Measurements from ENCODE around the gene C1QTNF12. TPM values are rescaled to one million over a fixed set of nuclear protein-coding genes. Genes with fewer than 3 reads are reported as not detected.

Gene C1QTNF12
- total RNA-seq, 1 experiment from 2014 or later: 2.0 TPM

GRCh38 chr1:1234180-1234808 is 12.2 kb downstream of the C1QTNF12 start:
- peaks cover 68% of the 10 kb centered on the region for H3K36me3 Mint-ChIP-seq (ENCODE audit: insufficient read depth, unreplicated experiment)
- CTCF ChIA-PET: interaction anchor here (0.5 kb wide), 1 partner anchor 597 kb away, joined by 5 read pairs; no protein-coding TSS in a partner anchor
- BruUV-seq (replicated peaks): no TSS peak
- intact Hi-C loops (cut with micrococcal nuclease; ENCODE audit: unreplicated experiment): loop anchor here (10.0 kb wide), 1 partner anchor 69 kb away; no protein-coding TSS in a partner anchor
- H3K27me3 Mint-ChIP-seq (ENCODE audit: unreplicated experiment): no peaks in the 10 kb centered on the region
- H3K27ac Mint-ChIP-seq (ENCODE audit: unreplicated experiment): peak overlapping the region; percentile 25
- no peak for DNase-seq
- TF ChIP-seq CTCF (IDR thresholded peaks at IDR 0.05; ENCODE audit: unreplicated experiment): no peak
- peak overlapping the region; percentile 36 for H3K4me3 Mint-ChIP-seq (ENCODE audit: low read depth, unreplicated experiment)
- H3K9me3 Mint-ChIP-seq (ENCODE audit: low read depth, unreplicated experiment): no peaks in the 10 kb centered on the region
- peaks cover 15% of the 10 kb centered on the region for H3K4me1 Mint-ChIP-seq (ENCODE audit: low read depth, unreplicated experiment)

GRCh38 chr1:1233567-1233892 is 13.0 kb downstream of the C1QTNF12 start:
- Mint-ChIP-seq H3K36me3 (ENCODE audit: insufficient read depth, unreplicated experiment) (peaks cover 61% of the 10 kb centered on the region), H3K27me3 (ENCODE audit: unreplicated experiment) (no peaks in the 10 kb centered on the region), H3K9me3 (ENCODE audit: low read depth, unreplicated experiment) (no peaks in the 10 kb centered on the region), H3K4me1 (ENCODE audit: low read depth, unreplicated experiment) (peaks cover 16% of the 10 kb centered on the region), H3K4me3 (ENCODE audit: low read depth, unreplicated experiment) (peak overlapping the region; percentile 36), H3K27ac (ENCODE audit: unreplicated experiment) (peak overlapping the region; percentile 76)
- intact Hi-C loops (cut with micrococcal nuclease; ENCODE audit: unreplicated experiment): loop anchor here (10.0 kb wide), 1 partner anchor 69 kb away; no protein-coding TSS in a partner anchor
- no TSS peak for BruUV-seq (replicated peaks)
- no peak for TF ChIP-seq CTCF (IDR thresholded peaks at IDR 0.05; ENCODE audit: unreplicated experiment)
- no peak for DNase-seq
- CTCF ChIA-PET: no interaction called here

GRCh38 chr1:1232796-1233566 is 13.5 kb downstream of the C1QTNF12 start:
- H3K36me3 Mint-ChIP-seq (ENCODE audit: insufficient read depth, unreplicated experiment): peaks cover 55% of the 10 kb centered on the region
- peak overlapping the region; percentile 76 for H3K27ac Mint-ChIP-seq (ENCODE audit: unreplicated experiment)
- H3K4me1 Mint-ChIP-seq (ENCODE audit: low read depth, unreplicated experiment): peaks cover 16% of the 10 kb centered on the region
- TF ChIP-seq CTCF (IDR thresholded peaks at IDR 0.05; ENCODE audit: unreplicated experiment): no peak
- intact Hi-C loops (cut with micrococcal nuclease; ENCODE audit: unreplicated experiment): loop anchor here (10.0 kb wide), 1 partner anchor 68 kb away; no protein-coding TSS in a partner anchor
- BruUV-seq (replicated peaks): no TSS peak
- no peaks in the 10 kb centered on the region for H3K9me3 Mint-ChIP-seq (ENCODE audit: low read depth, unreplicated experiment)
- H3K4me3 Mint-ChIP-seq (ENCODE audit: low read depth, unreplicated experiment): peak overlapping the region; percentile 43
- H3K27me3 Mint-ChIP-seq (ENCODE audit: unreplicated experiment): no peaks in the 10 kb centered on the region
- DNase-seq: no peak
- CTCF ChIA-PET: no interaction called here

GRCh38 chr1:1232208-1232795 is 14.2 kb downstream of the C1QTNF12 start, which contains the start of gene B3GALT6:
TSS of gene B3GALT6 (plus strand) at chr1:1232237. CDS start at chr1:1232279, 42 bp downstream.
- peak within 1 kb of the TSS; percentile 79 for H3K4me3 Mint-ChIP-seq (ENCODE audit: low read depth, unreplicated experiment)
- CTCF ChIA-PET: no interaction called here
- peaks cover 16% of the 10 kb centered on the region for H3K4me1 Mint-ChIP-seq (ENCODE audit: low read depth, unreplicated experiment)
- no peak for TF ChIP-seq CTCF (IDR thresholded peaks at IDR 0.05; ENCODE audit: unreplicated experiment)
- peaks cover 48% of the 10 kb centered on the region for H3K36me3 Mint-ChIP-seq (ENCODE audit: insufficient read depth, unreplicated experiment)
- no peak for DNase-seq
- intact Hi-C loops (cut with micrococcal nuclease; ENCODE audit: unreplicated experiment): loop anchor here (10.0 kb wide), 1 partner anchor 68 kb away; no protein-coding TSS in a partner anchor
- H3K27me3 Mint-ChIP-seq (ENCODE audit: unreplicated experiment): no peaks in the 10 kb centered on the region
- H3K27ac Mint-ChIP-seq (ENCODE audit: unreplicated experiment): peak within 1 kb of the TSS; percentile 85
- BruUV-seq (replicated peaks): no TSS peak
- H3K9me3 Mint-ChIP-seq (ENCODE audit: low read depth, unreplicated experiment): no peaks in the 10 kb centered on the region

Measured in Calu3 (cell line).